EL (cell line): ENCODE measurements around the gene IL9.
"Not testable (repeated sequence)": the region's sequence is repeated elsewhere in the genome, so short reads cannot be mapped to it uniquely, and the experiment has no call there.

Source experiments
- DNase-seq: peaks from one replicate; pipeline ENCODE4 v3.0.0-alpha.2; 2016

IL9 gene

GRCh38 chr5:135867599-135867998 is 28.0 kb downstream of the IL9 start:
- no peak for DNase-seq

- DNase-seq: no peak
Measured at GRCh38 chr5:135866016-135866415, 29.6 kb downstream of the IL9 start.

- no peak for DNase-seq
Measured at GRCh38 chr5:135864503-135865435, 30.9 kb downstream of the IL9 start.

- DNase-seq: no peak
Measured at GRCh38 chr5:135862744-135863143, 32.9 kb downstream of the IL9 start.

GRCh38 chr5:135862086-135862485 is 33.6 kb downstream of the IL9 start:
- no peak for DNase-seq

- DNase-seq: no peak
Measured at GRCh38 chr5:135861641-135862040, 34.0 kb downstream of the IL9 start.

- DNase-seq: no peak
Measured at GRCh38 chr5:135859641-135860040, 36.0 kb downstream of the IL9 start.

- not testable (repeated sequence) for DNase-seq
Measured at GRCh38 chr5:135859186-135859585, 36.5 kb downstream of the IL9 start.

- DNase-seq: no peak
Measured at GRCh38 chr5:135857630-135858311, 37.9 kb downstream of the IL9 start.

GRCh38 chr5:135851915-135852845 is 43.5 kb downstream of the IL9 start:
- no peak for DNase-seq

- no peak for DNase-seq
Measured at GRCh38 chr5:135851186-135851914, 44.3 kb downstream of the IL9 start.

- DNase-seq: no peak
Measured at GRCh38 chr5:135850671-135851070, 45.0 kb downstream of the IL9 start.

GRCh38 chr5:135850231-135850630 is 45.4 kb downstream of the IL9 start:
- DNase-seq: no peak

GRCh38 chr5:135847976-135848375 is 47.7 kb downstream of the IL9 start:
- DNase-seq: no peak

GRCh38 chr5:135846311-135846710 is 49.3 kb downstream of the IL9 start:
- DNase-seq: no peak

GRCh38 chr5:135843571-135844337 is 51.9 kb downstream of the IL9 start:
- DNase-seq: no peak

GRCh38 chr5:135842737-135843136 is 52.9 kb downstream of the IL9 start:
- no peak for DNase-seq
